Endothelial cell of umbilical vein (primary cell): ENCODE measurements around the gene NAA20. TPM values are rescaled to one million over a fixed set of nuclear protein-coding genes. Genes with fewer than 3 reads are reported as not detected.

Source experiments
- BruUV-seq: library from RNA; stranded (reverse); fragments of 400-500 nt; replicated peaks from 2 replicates; lab custom pipeline; 2021; lab: Mats Ljungman, UMichigan
- CTCF ChIA-PET: fragments of 300-600, 350-600 bp; sonication (Branson Sonifier 250); formaldehyde crosslinking; loops from one replicate; lab custom pipeline; 2021; ENCODE audit warnings: antibody characterized with exemption, inconsistent platforms; lab: Charles Lee
- POLR2A ChIA-PET: fragments of 300-600, 350-600 bp; sonication (Branson Sonifier 250); formaldehyde crosslinking; loops from one replicate; lab custom pipeline; 2021; ENCODE audit warnings: antibody characterized with exemption, inconsistent platforms; lab: Charles Lee
- DNase-seq: peaks from one replicate; pipeline ENCODE4 v3.0.0-alpha.2; 2011; ENCODE audit warnings: low read depth, low spot score
- FAIRE-seq: peaks from 2 replicates; lab custom pipeline; 2011; peaks lifted over from hg19 to GRCh38; lab: Jason Lieb, UNC
- H2AFZ ChIP-seq: 2 replicates; pipeline ENCODE4 v1.6.0; 2012; ENCODE audit warnings: low read depth, low read length, control low read depth, inconsistent platforms
- H3K27ac ChIP-seq: 2 replicates; pipeline ENCODE4 v1.5.1; 2011; ENCODE audit warnings: low read depth, mild to moderate bottlenecking, control low read depth, low read length, moderate library complexity; ENCODE audit not compliant: insufficient read depth
- H3K27me3 ChIP-seq, 2 experiments: 2 replicates each; pipeline versions ENCODE4 v1.6.0 to v1.6.1; 2011; ENCODE audit warnings: low read length in 2 of 2, mixed read lengths in 1 of 2; ENCODE audit not compliant: control insufficient read depth in 2 of 2, insufficient read depth in 2 of 2
- H3K36me3 ChIP-seq, 2 experiments: 2 replicates in 1 of 2; 3 replicates in 1 of 2; pipeline ENCODE4 v1.5.1; 2011; ENCODE audit warnings: low read length in 2 of 2, mild to moderate bottlenecking in 1 of 2, moderate library complexity in 1 of 2; ENCODE audit not compliant: control insufficient read depth in 2 of 2, insufficient read depth in 2 of 2; ENCODE audit errors: extremely low read depth in 1 of 2
- H3K4me1 ChIP-seq: 3 replicates; pipeline ENCODE4 v1.5.1; 2011; ENCODE audit warnings: mild to moderate bottlenecking, low read length; ENCODE audit not compliant: control insufficient read depth, insufficient read depth; ENCODE audit errors: extremely low read depth
- H3K4me2 ChIP-seq: 2 replicates; pipeline ENCODE4 v1.6.1; 2011; ENCODE audit warnings: low read length, control low read depth, mixed read lengths; ENCODE audit not compliant: insufficient read depth
- H3K4me3 ChIP-seq, 3 experiments: fragments of 200-600 bp in 1 of 3; sonication (generic), shearing (Covaris generic) in 1 of 3; replicated peaks in 1 of 3; 2 replicates each; pipeline ENCODE4 v1.5.1; 2011 to 2016; ENCODE audit warnings: control low read depth in 3 of 3, low read length in 3 of 3, mild to moderate bottlenecking in 2 of 3, inconsistent platforms in 1 of 3, low read depth in 1 of 3, moderate library complexity in 1 of 3; ENCODE audit not compliant: insufficient read depth in 1 of 3
- H3K79me2 ChIP-seq: 2 replicates; pipeline ENCODE4 v1.6.0; 2012; ENCODE audit warnings: low read length, inconsistent platforms; ENCODE audit not compliant: control insufficient read depth, insufficient read depth
- H3K9ac ChIP-seq: replicated peaks from 2 replicates; pipeline ENCODE3; 2011; ENCODE audit warnings: low read length, control low read depth; ENCODE audit not compliant: insufficient read depth; ENCODE audit errors: extremely low read depth
- H3K9me1 ChIP-seq: replicated peaks from 3 replicates; pipeline ENCODE4 v1.6.0; 2011; ENCODE audit warnings: mild to moderate bottlenecking, low read length; ENCODE audit not compliant: control insufficient read depth, insufficient read depth; ENCODE audit errors: extremely low read depth
- H3K9me3 ChIP-seq: replicated peaks from 2 replicates; pipeline ENCODE4 v1.5.1; 2012; ENCODE audit warnings: low read length, inconsistent platforms; ENCODE audit not compliant: control insufficient read depth, insufficient read depth
- H4K20me1 ChIP-seq: replicated peaks from 2 replicates; pipeline ENCODE3; 2011; ENCODE audit warnings: mild to moderate bottlenecking, low read length; ENCODE audit not compliant: control insufficient read depth, insufficient read depth; ENCODE audit errors: extremely low read depth
- CTCF ChIP-seq, 2 donors: IDR thresholded peaks; 1 replicate in 1 of 2; 2 replicates in 1 of 2; pipeline ENCODE4 v1.5.1; 2011; ENCODE audit warnings: low read length in 2 of 2, mild to moderate bottlenecking in 2 of 2, moderate library complexity in 2 of 2, control low read depth in 1 of 2, inconsistent platforms in 1 of 2, low read depth in 1 of 2; ENCODE audit not compliant: insufficient read depth in 1 of 2; ENCODE audit errors: extremely low read depth in 1 of 2
- EZH2 ChIP-seq: IDR thresholded peaks from 2 replicates; pipeline ENCODE4 v1.6.1; 2012; ENCODE audit warnings: borderline replicate concordance, low read depth, mild to moderate bottlenecking, moderate library complexity, low read length, inconsistent platforms; ENCODE audit not compliant: severe bottlenecking
- FOS ChIP-seq: IDR thresholded peaks from 2 replicates; pipeline ENCODE4 v1.6.1; 2011; ENCODE audit warnings: mild to moderate bottlenecking, low read length, moderate library complexity, borderline replicate concordance; ENCODE audit not compliant: insufficient read depth
- GATA2 ChIP-seq: IDR thresholded peaks from 2 replicates; pipeline ENCODE4 v1.7.0; 2011; ENCODE audit warnings: low read depth, mild to moderate bottlenecking, moderate library complexity, mixed read lengths, low read length; ENCODE audit not compliant: insufficient read length, insufficient read depth
- JUN ChIP-seq: IDR thresholded peaks from 2 replicates; pipeline ENCODE4 v1.6.1; 2011; ENCODE audit warnings: borderline replicate concordance, low read depth; ENCODE audit not compliant: insufficient read length, insufficient read depth
- MAX ChIP-seq: IDR thresholded peaks from 2 replicates; pipeline ENCODE4 v1.6.1; 2011; ENCODE audit not compliant: insufficient read depth, insufficient read length
- MYC ChIP-seq: IDR thresholded peaks from one replicate; pipeline ENCODE4 v1.6.1; 2011; ENCODE audit warnings: mild to moderate bottlenecking, low read depth, low read length
- POLR2A ChIP-seq: IDR thresholded peaks from 2 replicates; pipeline ENCODE4 v1.6.1; 2012; ENCODE audit warnings: low read depth, mild to moderate bottlenecking, control low read depth, low read length
- POLR2AphosphoS5 ChIP-seq: IDR thresholded peaks from 2 replicates; pipeline ENCODE4 v1.6.1; 2012; ENCODE audit warnings: low read depth, mild to moderate bottlenecking, control low read depth, low read length, moderate library complexity; ENCODE audit not compliant: insufficient read depth
- dilution Hi-C: fragments of 300-500 bp; cut with MboI; formaldehyde crosslinking; loops from one replicate; pipeline ENCODE4 v1.15.0; 2019; ENCODE audit warnings: low sequenced_read_pairs; ENCODE audit not compliant: extremely low pct_ligation_motif_present
- intact Hi-C: fragments of 100-400 bp; cut with micrococcal nuclease; formaldehyde crosslinking; loops from one replicate; pipeline ENCODE4 v1.10.0; 2022
- polyA plus RNA-seq, 4 experiments: library from polyadenylated mRNA; depleted of rRNA in 3 of 4; stranded (reverse) in 3 of 4; unstranded in 1 of 4; fragments of >200 nt; gene quantifications; 2 replicates each; pipeline versions ENCODE4 v1.2.1 to v1.2.3, GENCODE V29; 2011 to 2012; ENCODE audit warnings: missing spikeins in 1 of 4
- total RNA-seq: library from RNA; stranded (reverse); gene quantifications from 2 replicates; pipeline ENCODE4 v1.2.3, GENCODE V29; 2021

Gene NAA20
- total and polyA plus RNA-seq, 2 donors (not counting 3 experiments of a cell fraction or from before 2014, with no cell fraction given) = 48.6 to 77.3 TPM

GRCh38 chr20:19974630-19975435 is 42.3 kb upstream of the NAA20 start:
- CTCF ChIA-PET = interaction anchor here (0.5 to 4.8 kb wide), 14 partner anchors 8 to 769 kb away, joined by 3 to 45 read pairs (median 4); no protein-coding TSS in a partner anchor
- FAIRE-seq (no peak), DNase-seq (peak; percentile 85)
- H3K4me1 ChIP-seq = peaks cover 46% of the 10 kb centered on the region
- intact Hi-C loops (loop anchor here (1.0 kb wide), 2 partner anchors 38 to 86 kb away; no protein-coding TSS in a partner anchor), dilution Hi-C loops (loop anchor here (25.0 kb wide), 1 partner anchor 163 kb away; no protein-coding TSS in a partner anchor)
- H3K4me3 ChIP-seq = peak overlapping the region in 1 of 3 experiments; percentile 2
- peak overlapping the region; percentile 19 for H3K9ac ChIP-seq
- peaks cover 34% of the 10 kb centered on the region for H3K79me2 ChIP-seq
- H3K9me1 ChIP-seq = no peaks in the 10 kb centered on the region
- no peaks in the 10 kb centered on the region for H4K20me1 ChIP-seq
- H3K27me3 ChIP-seq = no peaks in the 10 kb centered on the region
- POLR2A ChIA-PET = interaction anchor here (0.6 to 1.0 kb wide), 3 partner anchors 13 to 40 kb away, joined by 3 to 8 read pairs (median 3); no protein-coding TSS in a partner anchor
- TF ChIP-seq POLR2AphosphoS5 = no peak
- no peak for TF ChIP-seq EZH2
- TF ChIP-seq POLR2A = no peak
- no peak for TF ChIP-seq JUN
- no peak for TF ChIP-seq CTCF (IDR thresholded peaks at IDR 0.05; ENCODE audit: extremely low read depth in 1 of 2, insufficient read depth in 1 of 2, low read depth in 1 of 2, low read length in 2 of 2)
- no peak for TF ChIP-seq MAX
- no peak for TF ChIP-seq MYC
- no peak for TF ChIP-seq GATA2
- TF ChIP-seq FOS = no peak
- no peaks in the 10 kb centered on the region for H3K9me3 ChIP-seq
- H3K27ac ChIP-seq = peak overlapping the region; percentile 72
- peaks cover 13 to 24% of the 10 kb centered on the region in 2 experiments for H3K36me3 ChIP-seq
- no peak overlapping the region for H2AFZ ChIP-seq
- peak overlapping the region; percentile 46 for H3K4me2 ChIP-seq
- BruUV-seq = TSS peak; percentile 19
